CD1c-positive myeloid dendritic cell (primary cell): ENCODE measurements around the gene UTP4.

Source experiments
- DNase-seq: peaks from one replicate; pipeline ENCODE4 v3.0.0-alpha.2; 2016; ENCODE audit errors: extremely low spot score

Gene UTP4

GRCh38 chr16:69217433-69217832, 85.0 kb downstream of the UTP4 start:
- no peak for DNase-seq
